HEK293 (cell line): Measurements from ENCODE around the gene SLC14A1.

ENCODE experiments used
- CTCF ChIA-PET: fragments of 350-600 bp; formaldehyde crosslinking; extraction: SDS; loops from one replicate; lab custom pipeline; 2021; ENCODE audit warnings: antibody characterized with exemption; lab: Yijun Ruan, JAX
- POLR2A ChIA-PET: fragments of 300-600 bp; formaldehyde crosslinking; extraction: SDS; loops from one replicate; lab custom pipeline; 2020; ENCODE audit warnings: antibody characterized with exemption, inconsistent platforms; lab: Yijun Ruan, JAX
- H3K27ac ChIP-seq: fragments of 200-500 bp; sonication (Bioruptor generic); 2 replicates; pipeline ENCODE4 v1.5.1; 2014; ENCODE audit warnings: low read depth, low read length, control low read depth, inconsistent platforms; ENCODE audit errors: extremely low read depth
- H3K36me3 ChIP-seq, 2 experiments: fragments of 200-500 bp in 1 of 2; sonication (Bioruptor generic) in 1 of 2; 1 replicate in 1 of 2; 2 replicates in 1 of 2; pipeline ENCODE4 v1.5.1; 2014 to 2017; ENCODE audit warnings: inconsistent platforms in 2 of 2, low read length in 2 of 2; ENCODE audit not compliant: control insufficient read depth in 2 of 2, insufficient read depth in 1 of 2
- H3K4me1 ChIP-seq: fragments of 200-500 bp; sonication (Bioruptor generic); 2 replicates; pipeline ENCODE4 v1.5.1; 2014; ENCODE audit warnings: mild to moderate bottlenecking, low read length, inconsistent platforms; ENCODE audit not compliant: control insufficient read depth, insufficient read depth
- H3K4me3 ChIP-seq: 2 replicates; pipeline ENCODE4 v1.5.1; 2011; ENCODE audit warnings: low read depth, mild to moderate bottlenecking, control low read depth, low read length, moderate library complexity
- H3K9me3 ChIP-seq: fragments of 200-500 bp; sonication (Bioruptor generic); 2 replicates; pipeline ENCODE4 v1.5.1; 2014; ENCODE audit warnings: low read depth, low read length, inconsistent platforms; ENCODE audit not compliant: control insufficient read depth, insufficient read depth
- GLI4 ChIP-seq: fragments of 450-650 bp; formaldehyde crosslinking; IDR thresholded peaks from 2 replicates; pipeline ENCODE4 v1.5.1; 2016; ENCODE audit warnings: missing biosample characterization, missing genetic modification characterization
- IKZF3 ChIP-seq: fragments of 450-650 bp; IDR thresholded peaks from 2 replicates; pipeline ENCODE4 v1.5.0; 2018; ENCODE audit warnings: missing biosample characterization, mild to moderate bottlenecking, missing genetic modification characterization, moderate library complexity
- PRDM10 ChIP-seq: fragments of 450-650 bp; formaldehyde crosslinking; IDR thresholded peaks from 2 replicates; pipeline ENCODE4 v1.5.1; 2016; ENCODE audit warnings: missing biosample characterization, missing genetic modification characterization
- REST ChIP-seq: fragments of 450-650 bp; formaldehyde crosslinking; IDR thresholded peaks from 2 replicates; pipeline ENCODE4 v1.5.1; 2016; ENCODE audit warnings: missing biosample characterization, missing genetic modification characterization
- ZBTB26 ChIP-seq: fragments of 450-650 bp; formaldehyde crosslinking; optimal IDR thresholded peaks from 2 replicates; pipeline ENCODE3; 2016; ENCODE audit warnings: missing biosample characterization, mild to moderate bottlenecking, missing genetic modification characterization
- ZBTB6 ChIP-seq: fragments of 450-650 bp; formaldehyde crosslinking; IDR thresholded peaks from 2 replicates; pipeline ENCODE4 v1.5.1; 2017; ENCODE audit warnings: missing biosample characterization, missing genetic modification characterization
- ZNF112 ChIP-seq: fragments of 450-650 bp; formaldehyde crosslinking; IDR thresholded peaks from 2 replicates; pipeline ENCODE4 v1.5.0; 2017; ENCODE audit warnings: missing biosample characterization, missing genetic modification characterization
- ZNF221 ChIP-seq: fragments of 450-650 bp; formaldehyde crosslinking; IDR thresholded peaks from 2 replicates; pipeline ENCODE4 v1.5.1; 2017; ENCODE audit warnings: missing biosample characterization, missing genetic modification characterization, borderline replicate concordance
- ZNF248 ChIP-seq: fragments of 450-650 bp; formaldehyde crosslinking; IDR thresholded peaks from 2 replicates; pipeline ENCODE4 v1.5.1; 2017; ENCODE audit warnings: missing biosample characterization, missing genetic modification characterization
- ZNF571 ChIP-seq: fragments of 450-650 bp; formaldehyde crosslinking; IDR thresholded peaks from 2 replicates; pipeline ENCODE4 v1.5.0; 2017; ENCODE audit warnings: missing biosample characterization, missing genetic modification characterization
- ZNF623 ChIP-seq: fragments of 450-650 bp; formaldehyde crosslinking; IDR thresholded peaks from 2 replicates; pipeline ENCODE4 v1.5.1; 2016; ENCODE audit warnings: missing biosample characterization, missing genetic modification characterization
- ZNF626 ChIP-seq: fragments of 450-650 bp; sonication (Bioruptor Pico); formaldehyde crosslinking; IDR thresholded peaks from 2 replicates; pipeline ENCODE4 v1.5.1; 2018; ENCODE audit warnings: missing biosample characterization, missing genetic modification characterization, inconsistent platforms
- ZNF664 ChIP-seq: fragments of 450-650 bp; formaldehyde crosslinking; IDR thresholded peaks from 2 replicates; pipeline ENCODE4 v1.5.1; 2016; ENCODE audit warnings: missing biosample characterization, missing genetic modification characterization
- ZNF670 ChIP-seq: fragments of 450-650 bp; formaldehyde crosslinking; IDR thresholded peaks from 2 replicates; pipeline ENCODE4 v1.5.1; 2016; ENCODE audit warnings: missing biosample characterization, missing genetic modification characterization, low read depth
- ZNF677 ChIP-seq: fragments of 450-650 bp; IDR thresholded peaks from 2 replicates; pipeline ENCODE4 v1.5.0; 2018; ENCODE audit warnings: missing biosample characterization, mild to moderate bottlenecking, missing genetic modification characterization, moderate library complexity
- ZNF76 ChIP-seq: fragments of 450-650 bp; formaldehyde crosslinking; IDR thresholded peaks from 2 replicates; pipeline ENCODE4; 2016; ENCODE audit warnings: low read depth, missing biosample characterization, missing genetic modification characterization, borderline replicate concordance
- ZNF791 ChIP-seq: fragments of 450-650 bp; formaldehyde crosslinking; IDR thresholded peaks from 2 replicates; pipeline ENCODE4 v1.5.1; 2016; ENCODE audit warnings: missing biosample characterization, missing genetic modification characterization
- ZNF830 ChIP-seq: fragments of 450-650 bp; IDR thresholded peaks from 2 replicates; pipeline ENCODE4 v1.5.0; 2018; ENCODE audit warnings: missing biosample characterization, missing genetic modification characterization, low read depth, mild to moderate bottlenecking, moderate library complexity
- TF ChIP-seq, protein P1 (sequence below): fragments of 450-650 bp; formaldehyde crosslinking; IDR thresholded peaks from 2 replicates; pipeline ENCODE4 v1.5.1; 2017; ENCODE audit warnings: missing biosample characterization, missing genetic modification characterization
- TF ChIP-seq, protein P2 (sequence below): fragments of 450-650 bp; formaldehyde crosslinking; IDR thresholded peaks from 2 replicates; pipeline ENCODE4 v1.5.1; 2017; ENCODE audit warnings: missing biosample characterization, missing genetic modification characterization

The SLC14A1 gene

DNA sequence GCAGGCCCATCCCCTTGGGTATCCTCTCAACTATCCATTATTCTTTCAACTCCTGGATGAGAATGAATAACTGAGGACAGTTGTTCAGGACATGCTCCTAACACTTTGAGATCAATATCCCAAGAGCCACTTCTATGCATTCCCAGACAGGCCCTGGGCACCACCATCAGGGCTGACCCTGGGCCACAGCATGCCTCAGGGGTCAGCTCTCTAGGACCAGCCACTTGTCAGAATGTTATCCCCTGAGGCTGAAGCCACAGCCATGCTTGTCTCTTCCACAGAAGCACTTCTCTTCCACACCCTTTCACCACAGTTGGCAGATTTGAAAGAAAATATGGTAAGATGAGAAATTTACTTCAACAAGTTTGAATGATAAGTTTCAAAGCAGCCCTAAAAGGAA, 28.7 kb downstream of the SLC14A1 start (continued):
- TF ChIP-seq ZNF112 = no peak

- Histone ChIP-seq H3K4me3 (no peak overlapping the region), H3K4me1 (no peaks in the 10 kb centered on the region; the same call in 1 of the 2 replicates), H3K27ac (no peak overlapping the region), H3K9me3 (no peaks in the 10 kb centered on the region), H3K36me3 (no peaks in the 10 kb centered on the region)
- POLR2A ChIA-PET = no interaction called here
- CTCF ChIA-PET = interaction anchor here (0.5 to 1.1 kb wide), 3 partner anchors 54 to 408 kb away, joined by 3 to 4 read pairs (median 3); no protein-coding TSS in a partner anchor
- TF ChIP-seq PRDM10 (tag by site-specific recombination) (no peak), ZNF626 (tag by site-specific recombination) (no peak), REST (tag by site-specific recombination) (no peak), GLI4 (no peak), ZNF76 (tag by site-specific recombination) (no peak), ZNF791 (tag by site-specific recombination) (no peak), IKZF3 (tag by site-specific recombination) (no peak)
These were observed 29.3 kb downstream of the SLC14A1 start for GRCh38 chr18:45753286-45753685.

- CTCF ChIA-PET = interaction anchor here (1.2 kb wide), 1 partner anchor 26 kb away, joined by 3 read pairs; no protein-coding TSS in a partner anchor
- POLR2A ChIA-PET = no interaction called here
- Histone ChIP-seq H3K27ac (no peak overlapping the region), H3K36me3 (no peaks in the 10 kb centered on the region), H3K4me3 (no peak overlapping the region), H3K9me3 (no peaks in the 10 kb centered on the region), H3K4me1 (peaks cover 3% of the 10 kb centered on the region)
- TF ChIP-seq, protein P1, sequence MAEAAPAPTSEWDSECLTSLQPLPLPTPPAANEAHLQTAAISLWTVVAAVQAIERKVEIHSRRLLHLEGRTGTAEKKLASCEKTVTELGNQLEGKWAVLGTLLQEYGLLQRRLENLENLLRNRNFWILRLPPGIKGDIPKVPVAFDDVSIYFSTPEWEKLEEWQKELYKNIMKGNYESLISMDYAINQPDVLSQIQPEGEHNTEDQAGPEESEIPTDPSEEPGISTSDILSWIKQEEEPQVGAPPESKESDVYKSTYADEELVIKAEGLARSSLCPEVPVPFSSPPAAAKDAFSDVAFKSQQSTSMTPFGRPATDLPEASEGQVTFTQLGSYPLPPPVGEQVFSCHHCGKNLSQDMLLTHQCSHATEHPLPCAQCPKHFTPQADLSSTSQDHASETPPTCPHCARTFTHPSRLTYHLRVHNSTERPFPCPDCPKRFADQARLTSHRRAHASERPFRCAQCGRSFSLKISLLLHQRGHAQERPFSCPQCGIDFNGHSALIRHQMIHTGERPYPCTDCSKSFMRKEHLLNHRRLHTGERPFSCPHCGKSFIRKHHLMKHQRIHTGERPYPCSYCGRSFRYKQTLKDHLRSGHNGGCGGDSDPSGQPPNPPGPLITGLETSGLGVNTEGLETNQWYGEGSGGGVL (tag by site-specific recombination) = peak; percentile 62
- TF ChIP-seq ZNF571 (tag by site-specific recombination) (peak; percentile 97; the same call in 1 of the 2 replicates), ZNF221 (tag by site-specific recombination) (peak; percentile 99; the same call in 1 of the 2 replicates), ZNF623 (tag by site-specific recombination) (no peak), ZBTB6 (tag by site-specific recombination) (peak; percentile 34; the same call in 1 of the 2 replicates), ZNF670 (tag by site-specific recombination) (no peak), ZNF677 (peak; percentile 73), ZNF664 (tag by site-specific recombination) (no peak), ZNF248 (peak; percentile 89; the same call in 1 of the 2 replicates), ZNF830 (peak; percentile 97), ZBTB26 (tag by site-specific recombination) (no peak)
- TF ChIP-seq, protein P2, sequence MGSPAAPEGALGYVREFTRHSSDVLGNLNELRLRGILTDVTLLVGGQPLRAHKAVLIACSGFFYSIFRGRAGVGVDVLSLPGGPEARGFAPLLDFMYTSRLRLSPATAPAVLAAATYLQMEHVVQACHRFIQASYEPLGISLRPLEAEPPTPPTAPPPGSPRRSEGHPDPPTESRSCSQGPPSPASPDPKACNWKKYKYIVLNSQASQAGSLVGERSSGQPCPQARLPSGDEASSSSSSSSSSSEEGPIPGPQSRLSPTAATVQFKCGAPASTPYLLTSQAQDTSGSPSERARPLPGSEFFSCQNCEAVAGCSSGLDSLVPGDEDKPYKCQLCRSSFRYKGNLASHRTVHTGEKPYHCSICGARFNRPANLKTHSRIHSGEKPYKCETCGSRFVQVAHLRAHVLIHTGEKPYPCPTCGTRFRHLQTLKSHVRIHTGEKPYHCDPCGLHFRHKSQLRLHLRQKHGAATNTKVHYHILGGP (tag by site-specific recombination) = peak; percentile 92
These were observed 32.0 kb downstream of the SLC14A1 start for GRCh38 chr18:45755934-45756333.
